GM12875 (cell line): ENCODE results near the gene KCNC1.

Experiments
- H3K4me3 ChIP-seq: one replicate; pipeline ENCODE4 v1.5.1; 2011; ENCODE audit warnings: low read depth, low read length, control low read depth
- CTCF ChIP-seq: IDR thresholded peaks from 2 replicates; pipeline ENCODE4 v1.5.1; 2011; ENCODE audit warnings: low read depth, mild to moderate bottlenecking, control low read depth, inconsistent platforms, low read length, moderate library complexity, borderline replicate concordance; ENCODE audit not compliant: insufficient read depth

The KCNC1 gene

GRCh38 chr11:17777738-17778091, 43.1 kb downstream of the KCNC1 start:
- no peak overlapping the region for H3K4me3 ChIP-seq
- TF ChIP-seq CTCF: no peak

- H3K4me3 ChIP-seq: no peak overlapping the region
- no peak for TF ChIP-seq CTCF
These were observed 43.8 kb downstream of the KCNC1 start for GRCh38 chr11:17778352-17778751.

GRCh38 chr11:17778956-17779860, 44.6 kb downstream of the KCNC1 start:
- no peak for TF ChIP-seq CTCF
- no peak overlapping the region for H3K4me3 ChIP-seq

GRCh38 chr11:17779861-17780594, 45.4 kb downstream of the KCNC1 start:
- TF ChIP-seq CTCF: no peak
- no peak overlapping the region for H3K4me3 ChIP-seq

- H3K4me3 ChIP-seq: no peak overlapping the region
- TF ChIP-seq CTCF: no peak
These were observed 46.1 kb downstream of the KCNC1 start for GRCh38 chr11:17780668-17781067.

GRCh38 chr11:17781221-17781620, 46.6 kb downstream of the KCNC1 start:
- H3K4me3 ChIP-seq: no peak overlapping the region
- no peak for TF ChIP-seq CTCF
